ENCODE results near the gene ZNF81.
A peak's percentile ranks its signal among the peaks of the same experiment; 100 is the strongest.
"Not testable (repeated sequence)": the region's sequence is repeated elsewhere in the genome, so short reads cannot be mapped to it uniquely, and the experiment has no call there.

ZNF81 gene

DNA sequence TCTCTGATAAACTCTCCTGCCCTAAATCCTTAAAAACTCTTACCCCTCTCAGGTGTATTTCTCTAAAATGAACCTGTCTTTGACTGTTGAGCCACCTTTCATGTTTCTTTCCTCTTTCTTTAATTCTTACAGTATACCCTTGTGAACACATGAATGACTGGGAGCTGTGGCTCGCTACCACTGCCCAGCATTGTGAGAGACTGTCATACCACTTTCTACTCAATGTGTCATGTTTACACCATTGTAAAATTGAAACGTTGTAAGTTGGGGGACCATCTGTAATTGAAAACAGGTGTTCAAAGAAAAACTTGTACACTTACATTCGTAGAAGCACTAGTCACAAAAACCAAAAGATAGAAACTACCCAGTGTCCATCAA lies 100.2 kb downstream of the ZNF81 start:
- no peak for DNase-seq

DNA sequence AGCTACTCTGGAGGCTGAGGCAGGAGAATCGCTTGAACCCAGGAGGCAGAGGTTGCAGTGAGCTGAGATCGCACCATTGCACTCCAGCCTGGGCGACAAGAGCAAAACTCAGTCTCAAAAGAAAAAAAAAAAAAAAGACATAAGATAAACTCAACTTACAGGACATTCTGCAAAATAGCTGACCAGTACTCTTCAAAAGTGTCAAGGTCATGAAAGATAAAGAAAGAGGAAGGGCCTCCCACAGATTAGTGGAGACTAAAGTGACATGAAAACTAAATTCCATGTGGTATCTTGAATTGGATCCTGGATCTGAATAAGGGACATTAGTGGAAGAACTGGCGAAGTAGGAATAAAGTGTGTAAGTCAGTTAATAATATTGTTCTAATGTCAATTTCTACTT lies 103.7 kb downstream of the ZNF81 start:
- no peak for DNase-seq

DNA sequence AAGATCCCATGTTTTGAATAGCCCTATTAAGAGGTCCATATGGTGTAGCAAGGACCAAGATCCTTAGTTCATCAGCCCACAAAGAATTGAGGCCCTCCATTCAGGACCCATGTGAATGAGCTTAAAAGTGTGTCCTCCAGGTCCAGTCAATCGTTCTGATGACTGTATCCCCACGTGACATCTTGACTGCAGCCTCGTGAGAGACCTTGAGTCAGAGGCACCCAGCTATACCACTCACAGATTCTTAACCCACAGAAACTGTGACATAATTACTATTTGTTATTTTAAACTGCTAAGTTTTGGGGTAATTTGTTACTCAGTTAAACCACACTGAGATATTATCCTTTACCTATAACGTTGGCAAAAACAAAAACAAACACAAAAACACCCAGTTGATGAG lies 104.7 kb downstream of the ZNF81 start:
- DNase-seq = no peak

- DNase-seq = not testable (repeated sequence)
Measured at GRCh38 chrX:47955295-47955694, 118.6 kb downstream of the ZNF81 start.

- no peak for DNase-seq
Measured at GRCh38 chrX:47956016-47956415, 119.3 kb downstream of the ZNF81 start.

- DNase-seq = not testable (repeated sequence)
Measured at GRCh38 chrX:47958206-47958605, 121.5 kb downstream of the ZNF81 start.

GRCh38 chrX:47958761-47959342 lies 122.2 kb downstream of the ZNF81 start:
- peak in 1 of 3 donors; percentile 15 for DNase-seq

DNA sequence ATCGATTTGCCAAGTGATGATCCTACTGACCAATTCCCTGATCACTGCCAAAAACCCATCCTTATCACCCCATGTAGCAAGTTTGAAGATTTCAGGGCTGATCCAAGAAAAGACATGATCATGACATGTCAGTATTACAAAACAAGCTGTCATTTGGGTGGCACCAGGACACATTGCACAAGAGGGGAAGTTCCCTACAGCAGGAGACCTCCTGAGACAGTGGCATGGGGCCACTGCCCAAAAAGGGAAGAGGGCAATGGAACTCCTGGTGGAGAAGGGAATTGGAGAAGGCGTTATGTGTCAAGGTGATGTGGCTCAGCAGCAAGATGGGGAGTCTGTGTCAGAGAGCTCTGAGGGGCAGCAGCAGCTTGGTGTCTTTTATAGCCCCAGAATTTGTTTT lies 123.7 kb downstream of the ZNF81 start:
- DNase-seq = peak; percentile 58 to 66 (median 65)

GRCh38 chrX:47961830-47962229 lies 125.1 kb downstream of the ZNF81 start:
- not testable (repeated sequence) for DNase-seq

DNA sequence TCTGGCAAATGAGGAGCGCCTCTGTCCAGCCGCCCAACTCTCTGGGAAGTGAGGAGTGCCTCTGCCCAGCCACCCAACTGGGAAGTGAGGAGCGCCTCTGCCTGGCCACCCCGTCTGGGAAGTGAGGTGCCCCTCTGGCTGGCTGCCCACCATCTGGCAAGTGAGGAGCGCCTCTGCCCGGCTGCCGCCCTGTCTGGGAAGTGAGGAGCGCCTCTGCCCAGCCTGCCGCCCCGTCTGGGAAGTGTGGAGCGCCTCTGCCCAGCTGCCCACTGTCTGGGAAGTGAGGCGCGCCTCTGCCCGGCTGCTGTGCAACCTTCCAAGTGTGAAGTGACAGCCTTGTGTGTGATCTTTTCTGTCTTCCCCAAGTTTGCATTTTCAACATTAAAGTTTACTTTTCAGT lies 128.8 kb downstream of the ZNF81 start:
- DNase-seq = not testable (repeated sequence)
